NCI-H748 (cell line): ENCODE data around the gene TUT4.
"Not testable (repeated sequence)": the region's sequence is repeated elsewhere in the genome, so short reads cannot be mapped to it uniquely, and the experiment has no call there.

Experiments used
- DNase-seq: peaks from one replicate; lab custom pipeline; 2025; ENCODE audit not compliant: unreplicated experiment; lab: John Stamatoyannopoulos, UW

The TUT4 gene

GRCh38 chr1:52552505-52553361, at the start of gene TUT4:
TSS of gene TUT4 (minus strand) at chr1:52553092. CDS start at chr1:52526280, 26,812 bp downstream.
- DNase-seq, result peak; percentile 93

DNA sequence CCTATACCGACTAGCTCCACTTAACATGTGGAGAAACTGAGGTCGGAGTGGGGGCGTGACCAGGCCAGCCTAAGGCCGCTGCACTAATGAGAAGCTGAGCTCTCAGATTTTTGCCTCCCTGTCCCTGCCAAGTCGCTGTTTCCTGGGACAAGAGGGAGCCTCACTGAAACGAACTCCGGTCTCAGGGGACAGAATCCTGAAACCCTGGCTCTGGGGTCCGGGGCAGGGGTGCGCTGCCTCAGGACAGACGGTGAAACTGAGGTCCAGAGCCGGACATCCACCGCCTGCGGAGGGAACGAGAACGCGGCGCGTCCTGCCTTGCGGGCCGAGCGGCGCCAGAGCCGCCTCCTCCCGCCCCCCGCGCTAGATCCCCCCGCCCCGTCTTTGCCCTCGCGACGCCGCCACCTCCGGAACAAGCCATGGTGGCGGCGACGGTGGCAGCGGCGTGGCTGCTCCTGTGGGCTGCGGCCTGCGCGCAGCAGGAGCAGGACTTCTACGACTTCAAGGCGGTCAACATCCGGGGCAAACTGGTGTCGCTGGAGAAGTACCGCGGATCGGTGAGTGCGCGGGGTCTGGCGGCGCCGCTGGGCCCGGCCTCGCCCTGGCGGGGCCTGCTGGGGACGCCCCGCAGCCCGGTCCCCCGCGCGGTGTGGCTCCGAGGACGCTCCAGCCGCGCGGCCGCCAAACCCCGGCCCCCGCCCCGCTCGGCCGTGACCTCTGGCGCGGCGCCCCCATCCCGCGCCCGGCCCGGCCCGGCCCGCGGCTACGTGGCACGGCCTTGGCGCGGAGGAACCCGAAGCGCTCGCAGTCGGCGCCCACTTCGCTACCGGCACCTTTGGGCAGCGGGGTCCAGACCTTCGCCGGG, 49.3 kb upstream of the TUT4 start, which contains the start of gene GPX7:
Gene GPX7 (plus strand): TSS at position 381 of the 865 bp plus-strand sequence. CDS start 39 bp downstream, at position 420.
- DNase-seq, result peak; percentile 75

DNA sequence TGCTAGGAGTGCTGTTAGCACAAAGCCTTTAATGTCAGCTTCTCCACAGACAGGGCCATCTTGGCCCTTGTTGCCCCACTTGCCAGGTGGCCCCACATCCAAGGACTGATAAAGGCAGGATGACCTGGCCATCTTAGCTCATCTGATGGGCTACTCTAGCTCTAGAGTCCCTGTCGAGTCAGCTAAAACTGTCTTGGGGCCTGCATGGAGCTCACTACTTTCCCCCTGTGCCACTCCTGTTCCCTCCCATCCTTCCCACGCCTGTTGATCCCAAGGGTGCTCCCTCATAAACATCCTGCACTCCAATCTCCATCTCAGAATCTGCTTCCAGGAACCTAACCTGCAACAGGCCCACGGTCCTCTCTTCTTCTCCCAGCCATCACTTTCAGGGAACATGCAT, 48.6 kb upstream of the TUT4 start:
- DNase-seq, result no peak

DNA sequence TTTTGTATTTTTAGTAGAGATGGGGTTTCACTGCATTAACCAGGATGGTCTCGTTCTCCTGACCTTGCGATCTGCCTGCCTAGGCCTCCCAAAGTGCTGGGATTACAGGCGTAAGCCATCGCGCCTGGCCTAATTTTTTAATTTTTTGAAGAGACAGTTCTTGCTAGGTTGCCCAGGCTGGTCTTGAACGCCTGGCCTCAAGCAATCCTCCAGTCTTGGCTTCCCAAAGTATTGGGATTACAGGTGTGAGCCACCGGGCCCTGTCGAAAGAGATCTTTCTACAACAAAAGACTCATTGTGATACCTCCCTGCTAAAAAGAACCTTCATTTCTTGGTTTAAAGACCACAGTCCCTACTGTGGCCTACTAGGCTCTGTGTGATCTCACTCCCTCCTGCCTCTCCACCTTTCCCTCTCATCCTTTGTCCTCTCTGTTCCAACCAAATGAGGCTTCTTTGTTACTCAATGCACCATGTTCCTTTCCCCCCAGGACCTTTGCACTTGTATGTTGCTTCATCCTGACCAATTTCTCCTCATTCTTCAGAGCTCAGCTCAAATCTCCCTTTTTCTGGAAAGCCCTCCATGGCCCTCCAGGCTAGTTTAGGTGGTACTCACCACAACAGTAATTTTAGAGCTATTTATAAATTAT, 47.8 kb upstream of the TUT4 start:
- DNase-seq, result no peak

DNA sequence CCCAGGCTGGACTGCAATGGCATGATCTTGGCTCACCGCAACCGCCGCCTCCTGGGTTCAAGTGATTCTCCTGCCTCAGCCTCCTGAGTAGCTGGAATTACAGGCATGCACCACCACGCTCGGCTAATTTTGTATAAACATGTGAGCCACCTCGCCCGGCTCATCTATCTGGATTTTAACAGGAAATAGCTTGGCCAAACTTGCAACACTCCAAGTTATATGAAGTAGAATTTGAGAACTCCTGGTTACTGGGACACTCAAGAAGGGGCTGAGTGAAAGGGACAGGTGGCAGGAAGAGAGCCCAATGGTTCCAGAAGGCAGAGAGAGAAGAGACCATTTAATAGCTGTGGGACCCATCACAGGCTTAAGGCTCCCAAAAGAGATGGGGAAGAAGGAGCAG, 46.3 kb upstream of the TUT4 start:
- no peak for DNase-seq

GRCh38 chr1:52598729-52599128, 45.8 kb upstream of the TUT4 start:
- DNase-seq, result no peak

- DNase-seq, result no peak
Observed at GRCh38 chr1:52597912-52598311, 45.0 kb upstream of the TUT4 start.

GRCh38 chr1:52595061-52595460, 42.2 kb upstream of the TUT4 start:
- DNase-seq, result no peak

GRCh38 chr1:52593495-52593894, 40.6 kb upstream of the TUT4 start:
- no peak for DNase-seq

DNA sequence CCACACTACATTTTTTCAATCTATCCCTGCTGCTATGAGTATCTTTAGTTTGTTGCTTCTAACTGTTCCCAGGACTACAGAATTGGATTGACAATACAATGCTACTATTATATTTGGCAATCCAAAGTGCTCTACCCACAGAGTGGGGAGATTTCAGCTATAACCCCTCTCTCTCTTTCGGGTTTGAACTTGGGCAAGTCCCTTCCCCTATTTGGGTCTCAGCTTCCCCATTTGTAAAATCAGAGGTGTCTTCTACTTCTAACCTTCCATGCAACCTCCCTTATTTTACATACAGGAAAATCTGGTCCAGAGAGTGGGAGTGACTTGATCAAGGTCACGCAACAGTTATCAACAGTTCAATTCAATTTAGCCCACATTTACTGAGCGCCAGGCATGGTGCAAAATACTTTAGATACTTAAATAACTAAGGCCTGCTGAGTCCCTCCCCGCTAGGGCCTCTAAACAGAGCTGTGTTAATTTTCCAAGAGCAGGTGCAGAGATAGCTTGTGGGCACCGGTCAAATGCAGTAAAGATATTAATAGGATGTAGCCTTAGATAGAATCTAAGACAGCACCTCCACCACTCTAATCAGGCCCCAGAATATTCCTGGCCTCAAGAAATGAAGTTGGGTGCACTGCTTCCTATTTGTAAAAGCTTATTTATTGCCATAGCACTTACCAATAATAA, 39.9 kb upstream of the TUT4 start:
- peak; percentile 42 for DNase-seq

GRCh38 chr1:52590266-52590665, 37.4 kb upstream of the TUT4 start:
- DNase-seq, result peak; percentile 98

GRCh38 chr1:52588535-52588934, 35.6 kb upstream of the TUT4 start:
- DNase-seq, result no peak

GRCh38 chr1:52588027-52588426, 35.1 kb upstream of the TUT4 start:
- no peak for DNase-seq

- DNase-seq, result no peak
Observed at GRCh38 chr1:52585474-52585873, 32.6 kb upstream of the TUT4 start.

GRCh38 chr1:52582116-52582696, 29.3 kb upstream of the TUT4 start:
- DNase-seq, result no peak

GRCh38 chr1:52580283-52580682, 27.4 kb upstream of the TUT4 start:
- no peak for DNase-seq

DNA sequence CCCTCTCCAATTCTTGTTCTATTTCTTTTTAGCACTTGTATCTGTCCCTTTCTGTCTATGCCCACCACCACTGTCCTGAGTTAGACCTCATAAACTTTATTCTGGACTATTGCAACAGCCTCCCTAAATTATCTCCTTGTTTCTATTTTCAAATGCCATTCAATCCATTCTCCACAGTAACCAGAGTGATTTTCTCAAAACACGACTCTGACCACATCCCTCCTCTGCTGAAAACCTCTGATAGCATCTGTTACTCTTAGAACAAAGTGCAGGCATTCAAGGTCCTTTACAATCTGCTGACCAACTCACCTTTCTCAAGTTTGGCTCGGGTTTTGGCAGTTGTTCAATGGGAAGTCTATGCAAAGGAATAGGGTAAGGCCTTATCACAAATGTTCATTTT, 26.5 kb upstream of the TUT4 start:
- DNase-seq, result no peak

- not testable (repeated sequence) for DNase-seq
Observed at GRCh38 chr1:52578066-52578465, 25.2 kb upstream of the TUT4 start.

GRCh38 chr1:52576074-52576473, 23.2 kb upstream of the TUT4 start:
- DNase-seq, result no peak

DNA sequence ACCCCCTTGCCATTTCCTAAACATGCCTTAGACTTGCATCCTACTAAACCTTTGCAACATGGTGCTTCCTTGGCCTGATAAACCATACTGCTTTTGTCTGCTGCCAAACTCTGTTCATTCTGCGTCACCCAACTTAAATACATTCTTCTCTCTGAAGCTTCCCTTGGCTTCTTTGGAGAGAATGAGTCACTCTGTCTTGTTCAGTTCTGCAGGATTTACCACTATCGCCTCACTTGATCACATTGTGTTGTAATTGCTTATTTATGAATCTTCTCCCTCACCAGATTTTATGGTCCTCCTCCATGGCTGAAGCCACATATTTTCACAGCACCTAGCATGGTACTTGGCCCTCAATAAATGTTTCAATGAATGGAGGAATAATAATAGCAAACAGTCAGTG, 21.7 kb upstream of the TUT4 start:
- DNase-seq, result no peak
